A549 (cell line): ENCODE measurements around the gene CBFA2T2. TPM values are rescaled to one million over a fixed set of nuclear protein-coding genes. Genes with fewer than 3 reads are reported as not detected.

ENCODE experiments used
- ATAC-seq, 2 experiments: fragments of 200-7000 bp in 1 of 2; fragments of >200 bp in 1 of 2; cut with Nextera tagmentation in 1 of 2; cut with Tn5 transposase in 1 of 2; 3 replicates each; pipeline versions ENCODE4 v1.8.0 to v1.9.1; 2018 to 2020; ENCODE audit warnings: mild to moderate bottlenecking in 1 of 2, moderate library complexity in 1 of 2
- CTCF ChIA-PET: fragments of 300-600 bp; sonication (Branson Sonifier 250); formaldehyde crosslinking; extraction: SDS; loops from one replicate; lab custom pipeline; 2021; ENCODE audit warnings: antibody characterized with exemption, inconsistent platforms; lab: Yijun Ruan, JAX
- POLR2A ChIA-PET: fragments of 350-600 bp; formaldehyde crosslinking; extraction: SDS; loops from one replicate; lab custom pipeline; 2021; ENCODE audit warnings: antibody characterized with exemption, inconsistent platforms; lab: Yijun Ruan, JAX
- DNase-seq, 2 experiments: peaks; one replicate each; pipeline versions ENCODE4 v3.0.0 to v3.0.0-alpha.2; 2011 to 2016; ENCODE audit warnings: low read depth in 1 of 2, low spot score in 1 of 2
- FAIRE-seq: peaks from 2 replicates; lab custom pipeline; 2011; peaks lifted over from hg19 to GRCh38; lab: Jason Lieb, UNC
- H3K27ac ChIP-seq, 2 experiments: fragments of >200 bp; sonication (Bioruptor Twin); formaldehyde crosslinking; 3 replicates each; pipeline ENCODE4 v1.5.1; 2016 to 2017
- H3K4me1 ChIP-seq: fragments of >200 bp; sonication (Bioruptor Twin); formaldehyde crosslinking; 3 replicates; pipeline ENCODE4 v1.6.1; 2016
- H3K4me2 ChIP-seq: fragments of >200 bp; sonication (Bioruptor Twin); formaldehyde crosslinking; 3 replicates; pipeline ENCODE4 v1.6.1; 2016
- H3K4me3 ChIP-seq: fragments of >200 bp; sonication (Bioruptor Twin); formaldehyde crosslinking; 3 replicates; pipeline ENCODE4 v1.5.1; 2016
- H3K9me3 ChIP-seq: fragments of >200 bp; sonication (Bioruptor Twin); formaldehyde crosslinking; 3 replicates; pipeline ENCODE4 v1.6.1; 2016
- ATOH8 ChIP-seq: fragments of 250-450 bp; sonication (Bioruptor Pico); IDR thresholded peaks from 2 replicates; pipeline ENCODE4 v1.5.0; 2020; ENCODE audit warnings: low read depth, mild to moderate bottlenecking, moderate library complexity
- CBX2 ChIP-seq: fragments of 200-600 bp; sonication (generic); IDR thresholded peaks from 2 replicates; pipeline ENCODE4 v1.6.1; 2016; ENCODE audit warnings: low read depth, mild to moderate bottlenecking, borderline replicate concordance
- CEBPB ChIP-seq, 2 experiments: fragments of >200 bp in 1 of 2; sonication (Bioruptor Twin) in 1 of 2; formaldehyde crosslinking in 1 of 2; IDR thresholded peaks; 2 replicates each; pipeline ENCODE4 v1.6.1; 2012 to 2016
- EHF ChIP-seq: fragments of 250-450 bp; sonication (Bioruptor Pico); IDR thresholded peaks from 2 replicates; pipeline ENCODE4 v1.5.0; 2020; ENCODE audit warnings: mild to moderate bottlenecking
- EHMT2 ChIP-seq: fragments of 200-600 bp; sonication (generic); IDR thresholded peaks from 2 replicates; pipeline ENCODE4 v1.6.1; 2016; ENCODE audit warnings: antibody characterized with exemption, low read depth, mild to moderate bottlenecking, moderate library complexity
- EP300 ChIP-seq, 2 experiments: fragments of >200 bp; sonication (Bioruptor Twin); formaldehyde crosslinking; IDR thresholded peaks; 2 replicates in 1 of 2; 3 replicates in 1 of 2; pipeline ENCODE4 v1.6.1; 2016 to 2017
- ESRRA ChIP-seq: fragments of 150-350 bp; IDR thresholded peaks from 2 replicates; pipeline ENCODE4 v1.6.1; 2014; ENCODE audit warnings: mild to moderate bottlenecking, low read length, borderline replicate concordance
- HDAC2 ChIP-seq: fragments of 200-600 bp; sonication (generic); IDR thresholded peaks from 2 replicates; pipeline ENCODE4 v1.6.1; 2016
- HOXB13 ChIP-seq: fragments of 250-450 bp; sonication (Bioruptor Pico); IDR thresholded peaks from 2 replicates; pipeline ENCODE4 v1.5.0; 2020; ENCODE audit warnings: low read depth, mild to moderate bottlenecking, moderate library complexity
- KDM1A ChIP-seq: fragments of 200-600 bp; sonication (generic); IDR thresholded peaks from 2 replicates; pipeline ENCODE4 v1.6.1; 2016; ENCODE audit warnings: low read depth, mild to moderate bottlenecking
- KDM5A ChIP-seq: fragments of 200-600 bp; sonication (generic); IDR thresholded peaks from 2 replicates; pipeline ENCODE4 v1.6.1; 2016; ENCODE audit warnings: antibody characterized with exemption, mild to moderate bottlenecking
- MAZ ChIP-seq: fragments of 150-350 bp; IDR thresholded peaks from 2 replicates; pipeline ENCODE4 v1.6.1; 2014; ENCODE audit warnings: antibody characterized with exemption, low read depth, low read length, borderline replicate concordance
- NFE2L2 ChIP-seq: fragments of 150-350 bp; conservative IDR thresholded peaks from 2 replicates; pipeline ENCODE4 v1.6.1; 2014; ENCODE audit warnings: low read length
- NPAS2 ChIP-seq: fragments of 250-450 bp; sonication (Bioruptor Pico); IDR thresholded peaks from 2 replicates; pipeline ENCODE4 v1.8.0; 2022; ENCODE audit warnings: mild to moderate bottlenecking, moderate library complexity, borderline replicate concordance
- RAD21 ChIP-seq, 2 experiments: fragments of >200 bp in 1 of 2; sonication (Bioruptor Twin) in 1 of 2; formaldehyde crosslinking in 1 of 2; IDR thresholded peaks in 1 of 2; conservative IDR thresholded peaks in 1 of 2; 2 replicates in 1 of 2; 3 replicates in 1 of 2; pipeline ENCODE4 v1.6.1; 2012 to 2018; ENCODE audit warnings: inconsistent platforms in 1 of 2
- RARB ChIP-seq: fragments of 250-450 bp; sonication (Bioruptor Pico); IDR thresholded peaks from 2 replicates; pipeline ENCODE4 v1.8.0; 2021; ENCODE audit warnings: mild to moderate bottlenecking, moderate library complexity
- REST ChIP-seq: fragments of 200-600 bp; sonication (generic); IDR thresholded peaks from 2 replicates; pipeline ENCODE4 v1.6.1; 2016; ENCODE audit warnings: antibody characterized with exemption, mild to moderate bottlenecking, moderate library complexity
- ZC3H11A ChIP-seq: fragments of 450-650 bp; IDR thresholded peaks from 2 replicates; pipeline ENCODE4 v1.6.1; 2014; ENCODE audit warnings: antibody characterized with exemption, mild to moderate bottlenecking
- ZFP36 ChIP-seq: fragments of 450-650 bp; IDR thresholded peaks from 2 replicates; pipeline ENCODE4 v1.6.1; 2014; ENCODE audit warnings: borderline replicate concordance; ENCODE audit not compliant: partially characterized antibody
- WGBS: methylation state at CpG from one replicate; pipeline ENCODE4 v1.1.6; 2017; ENCODE audit errors: missing lambda C conversion rate; 5-methylcytosine and 5-hydroxymethylcytosine counted together
- polyA plus RNA-seq, 4 experiments: library from polyadenylated mRNA; depleted of rRNA in 3 of 4; stranded (reverse); fragments of >200 nt; fragmentation: RNase III in 1 of 4; extraction: RNeasy Plus Mini Kit Qiagen cat#74134 plus additional on column Dnase treatment in 1 of 4; gene quantifications; 2 replicates in 3 of 4; 3 replicates in 1 of 4; pipeline ENCODE4 v1.2.3, GENCODE V29; 2011 to 2017

Gene CBFA2T2
- polyA plus RNA-seq, 2 of the 4 experiments (the other 2 are of a cell fraction) = 6.8 to 9.4 TPM

DNA sequence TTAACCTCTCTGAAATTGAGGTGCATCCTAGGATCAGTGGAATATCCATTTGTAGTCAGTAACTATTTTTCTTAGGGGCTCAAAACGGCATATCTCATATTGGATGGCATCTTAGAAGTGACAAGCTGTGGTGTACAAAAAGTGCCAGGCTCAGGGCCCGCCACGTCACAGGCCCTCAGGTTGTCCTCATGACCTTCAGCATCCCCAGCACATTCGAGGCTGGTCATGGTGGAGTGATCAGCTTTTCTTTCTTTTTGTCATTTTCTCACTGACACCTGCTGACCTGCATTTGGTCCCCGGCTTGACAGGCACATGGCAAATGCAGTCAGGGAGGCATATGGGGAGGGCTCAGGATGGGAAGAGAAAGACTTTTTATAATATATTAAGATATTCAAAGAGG is 203.4 kb downstream of the CBFA2T2 start:
- no peak overlapping the region for H3K27ac ChIP-seq
- no peaks in the 10 kb centered on the region for H3K4me1 ChIP-seq
- no peak for FAIRE-seq
- ChIA-PET POLR2A (no interaction called here), CTCF (no interaction called here)
- no peaks in the 10 kb centered on the region for H3K9me3 ChIP-seq
- no peak for ATAC-seq
- 73% methylated on average over 5 of the region's 5 CpGs for WGBS
- no peak for DNase-seq
- H3K4me3 ChIP-seq = no peak overlapping the region
- no peak overlapping the region for H3K4me2 ChIP-seq
- TF ChIP-seq KDM1A (no peak), EP300 (IDR thresholded peaks at IDR 0.05) (no peak), RAD21 (conservative IDR thresholded peaks at IDR 0.05 in 1 of 2, IDR thresholded peaks at IDR 0.05 in 1 of 2) (no peak), CBX2 (no peak), ESRRA (no peak), RARB (CRISPR knock-in tag) (no peak), ATOH8 (CRISPR knock-in tag) (no peak), MAZ (no peak), NFE2L2 (no peak), REST (no peak), EHMT2 (no peak), HOXB13 (CRISPR knock-in tag) (no peak), CEBPB (IDR thresholded peaks at IDR 0.05) (no peak), ZC3H11A (no peak)
- TF ChIP-seq, all 56 proteins: peak for 0

GRCh38 chr20:33693741-33694638 is 204.1 kb downstream of the CBFA2T2 start:
- WGBS = 88% methylated on average over 16 of the region's 17 CpGs
- CTCF ChIA-PET = interaction anchor here (1.4 kb wide), 1 partner anchor 19 kb away, joined by 3 read pairs; no protein-coding TSS in a partner anchor
- ATAC-seq = peak; percentile 28 to 32; a peak in 3 of 6 replicates
- no peak for DNase-seq
- POLR2A ChIA-PET = no interaction called here
- Histone ChIP-seq H3K4me1 (no peaks in the 10 kb centered on the region), H3K9me3 (no peaks in the 10 kb centered on the region), H3K4me2 (no peak overlapping the region), H3K27ac (no peak overlapping the region), H3K4me3 (no peak overlapping the region)
- FAIRE-seq = no peak
- TF ChIP-seq EHMT2 (no peak), NPAS2 (CRISPR knock-in tag) (no peak), KDM5A (no peak), HDAC2 (no peak), EHF (CRISPR knock-in tag) (no peak), ZC3H11A (no peak), ZFP36 (no peak)
